ENCODE data around the gene CLEC10A.

DNA sequence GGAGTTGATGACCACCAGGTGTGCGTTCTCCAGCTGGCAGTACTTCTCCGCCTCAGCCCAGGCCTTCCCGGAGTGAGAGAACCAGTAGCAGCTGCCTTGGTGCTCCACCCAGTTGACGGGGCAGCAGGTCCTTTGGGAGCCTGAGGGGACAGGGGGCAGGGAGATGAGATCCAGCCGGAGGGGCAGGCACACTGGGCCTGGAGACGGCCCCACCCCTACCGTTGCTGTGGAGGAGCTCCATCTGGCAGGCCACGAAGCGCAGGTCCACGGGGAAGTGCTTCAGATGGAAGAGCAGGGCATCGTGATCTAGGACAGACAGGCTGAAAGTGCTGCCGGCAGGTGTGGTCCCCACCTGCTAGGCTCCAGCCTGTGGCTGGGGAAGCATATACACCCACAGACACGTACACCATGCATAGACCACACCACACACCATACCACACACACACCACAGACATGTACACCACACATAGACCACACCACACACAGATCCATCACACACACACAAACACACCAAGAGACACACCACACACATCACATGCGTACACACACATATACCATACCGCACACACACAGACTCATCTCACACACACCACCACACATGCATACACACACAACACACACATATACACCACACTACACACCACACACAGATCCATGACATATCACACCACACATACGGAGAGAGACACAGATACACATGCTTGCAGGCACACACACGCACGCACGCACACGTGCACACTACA, 27.1 kb upstream of the CLEC10A start:
- TF ChIP-seq CTCF (conservative IDR thresholded peaks at IDR 0.05 in 1 of 2, IDR thresholded peaks at IDR 0.05 in 1 of 2; ENCODE audit: low read depth in 1 of 2, low read length in 2 of 2) (no peak), EZH2 (IDR thresholded peaks at IDR 0.05; ENCODE audit: low read length, missing control alignments) (no peak)

Data from fibroblast of lung (primary cell).